Activated T-cell treated with anti-CD3 and anti-CD28 coated beads for 48 hours (primary cell): ENCODE measurements around the gene C1orf174.
A peak's percentile ranks its signal among the peaks of the same experiment; 100 is the strongest.

ENCODE experiments used
- DNase-seq: peaks from one replicate; pipeline ENCODE4 v3.0.0-alpha.2; 2020; ENCODE audit warnings: low read depth

Gene C1orf174

GRCh38 chr1:3900150-3900968 lies at the start of gene C1orf174:
C1orf174 (minus strand) TSS chr1:3900272; CDS start chr1:3900186, 86 bp downstream.
- DNase-seq = peak; percentile 86

DNA sequence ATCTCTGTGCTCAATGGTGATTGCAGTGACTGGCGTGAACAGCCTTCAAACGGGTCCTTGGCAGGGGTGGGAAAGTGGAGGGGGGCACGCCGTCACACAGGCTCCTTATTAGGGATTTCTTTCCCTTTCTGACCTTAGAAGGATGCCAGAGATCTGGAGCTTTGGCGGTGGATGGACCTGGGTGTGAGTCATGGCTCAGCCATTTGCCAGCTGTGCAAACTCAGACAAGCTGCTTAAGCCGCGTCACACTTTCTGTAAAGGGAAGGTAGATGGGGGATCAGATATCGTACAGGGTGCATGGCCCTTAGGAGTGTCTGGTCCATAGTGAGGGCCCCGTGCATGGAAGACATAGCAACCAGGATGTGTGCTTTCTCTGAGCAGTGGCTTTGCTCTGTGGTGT lies 48.3 kb upstream of the C1orf174 start:
- DNase-seq = no peak

GRCh38 chr1:3945916-3946840 lies 46.1 kb upstream of the C1orf174 start:
- DNase-seq = no peak

DNA sequence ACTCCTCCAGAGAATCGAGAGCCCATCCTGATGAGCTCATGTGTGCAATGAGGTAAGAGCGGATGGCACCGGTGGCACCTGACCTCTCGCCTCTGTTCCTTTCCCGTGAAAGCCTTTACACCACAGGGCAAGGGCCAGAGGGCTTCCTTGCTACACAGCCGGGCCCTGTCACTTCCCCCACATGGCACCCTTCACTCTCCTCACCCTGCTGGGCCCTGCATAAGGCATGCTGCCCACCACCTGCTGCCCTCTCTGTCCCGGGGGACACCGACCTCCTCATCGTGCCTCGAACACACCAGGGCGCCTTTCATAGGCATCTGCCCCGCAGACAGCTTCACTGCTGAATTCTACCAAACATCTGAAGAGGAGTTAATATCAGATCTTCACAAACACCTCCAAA lies 45.1 kb upstream of the C1orf174 start:
- no peak for DNase-seq

- DNase-seq = no peak
Observed at GRCh38 chr1:3944578-3945125, 44.6 kb upstream of the C1orf174 start.

GRCh38 chr1:3943806-3944577 lies 43.9 kb upstream of the C1orf174 start:
- DNase-seq = no peak

DNA sequence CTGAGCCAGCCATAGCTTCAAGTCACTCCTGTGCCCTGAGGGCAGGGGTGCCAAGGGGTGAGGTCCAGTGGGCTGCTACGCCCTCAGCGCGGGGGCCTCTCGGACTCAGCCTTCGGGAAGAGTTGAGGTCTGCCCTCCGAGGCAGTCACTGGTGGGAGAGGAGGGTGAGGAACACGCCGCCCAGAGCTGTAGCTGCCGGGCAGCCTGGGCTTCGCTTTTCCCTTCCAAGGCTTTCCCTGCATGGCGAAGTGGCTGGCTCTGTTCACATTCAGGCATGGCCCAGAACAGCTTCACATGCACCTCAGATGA lies 43.0 kb upstream of the C1orf174 start:
- no peak for DNase-seq

DNA sequence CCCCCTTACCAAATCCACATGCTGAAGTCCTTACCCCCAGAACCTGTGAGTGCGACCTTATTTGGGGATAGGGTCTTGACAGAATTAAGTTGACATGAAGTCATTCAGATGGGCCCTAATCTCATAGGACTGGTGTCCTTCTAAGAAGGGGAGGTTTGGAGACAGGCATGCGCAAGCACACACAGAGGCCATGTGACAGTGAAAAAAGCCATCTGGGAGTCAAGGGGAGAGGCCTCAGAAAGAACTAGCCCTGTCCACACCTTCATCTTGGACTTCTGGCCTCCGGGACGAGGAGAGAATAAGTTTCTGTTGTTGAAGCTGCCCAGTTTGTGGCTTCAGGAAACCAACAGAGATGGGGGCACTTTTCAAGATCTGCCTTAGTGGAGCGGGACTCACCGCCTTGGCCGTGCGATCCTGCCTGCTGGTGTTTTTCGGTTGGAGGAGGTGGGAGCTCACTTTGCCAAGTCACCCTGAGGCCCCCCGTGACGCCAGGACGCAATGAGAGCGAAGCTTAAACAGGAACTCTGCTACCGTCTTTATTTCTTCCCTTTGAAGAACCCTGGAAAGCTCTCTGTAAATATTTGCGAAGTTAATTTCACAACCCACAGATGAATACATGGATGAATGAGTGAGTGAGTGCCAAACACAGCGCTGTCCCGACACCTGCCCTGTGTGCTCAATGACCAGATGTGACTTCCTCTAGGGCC lies 42.5 kb upstream of the C1orf174 start:
- DNase-seq = no peak

- no peak for DNase-seq
Observed at GRCh38 chr1:3940754-3941345, 40.8 kb upstream of the C1orf174 start.

DNA sequence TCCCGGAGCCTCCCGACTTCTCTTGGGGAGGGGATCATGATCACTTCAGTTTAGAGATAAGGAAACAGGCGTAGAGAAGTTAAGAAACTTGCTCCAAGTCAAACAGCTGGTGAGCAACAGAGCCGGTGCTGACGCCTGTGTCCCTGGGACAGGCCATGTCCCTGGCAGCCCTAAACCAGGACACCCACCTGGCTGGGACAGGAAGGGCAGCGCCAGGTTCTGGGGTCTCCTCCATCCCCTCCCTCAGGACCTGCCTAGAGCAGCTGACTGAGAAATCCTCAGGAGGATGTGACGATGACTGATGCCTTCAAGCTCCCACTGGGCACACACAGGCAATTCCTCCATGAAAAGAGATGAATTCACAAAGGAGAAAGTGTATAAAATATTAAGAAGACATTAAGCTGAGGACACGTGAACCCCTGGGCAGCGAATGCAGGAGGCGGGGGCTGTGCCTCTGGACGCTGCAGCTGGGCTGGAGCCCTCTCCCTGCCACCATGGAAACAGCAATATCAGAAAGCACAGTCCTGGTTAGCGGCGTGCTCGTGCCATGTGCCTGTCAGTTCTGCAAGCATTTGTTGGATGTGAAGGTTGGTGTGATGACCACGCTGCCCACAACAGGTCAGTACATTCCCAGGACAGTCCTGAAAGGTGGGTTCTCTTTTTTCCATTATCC lies 40.1 kb upstream of the C1orf174 start:
- DNase-seq = no peak

- no peak for DNase-seq
Observed at GRCh38 chr1:3939242-3940080, 39.4 kb upstream of the C1orf174 start.

DNA sequence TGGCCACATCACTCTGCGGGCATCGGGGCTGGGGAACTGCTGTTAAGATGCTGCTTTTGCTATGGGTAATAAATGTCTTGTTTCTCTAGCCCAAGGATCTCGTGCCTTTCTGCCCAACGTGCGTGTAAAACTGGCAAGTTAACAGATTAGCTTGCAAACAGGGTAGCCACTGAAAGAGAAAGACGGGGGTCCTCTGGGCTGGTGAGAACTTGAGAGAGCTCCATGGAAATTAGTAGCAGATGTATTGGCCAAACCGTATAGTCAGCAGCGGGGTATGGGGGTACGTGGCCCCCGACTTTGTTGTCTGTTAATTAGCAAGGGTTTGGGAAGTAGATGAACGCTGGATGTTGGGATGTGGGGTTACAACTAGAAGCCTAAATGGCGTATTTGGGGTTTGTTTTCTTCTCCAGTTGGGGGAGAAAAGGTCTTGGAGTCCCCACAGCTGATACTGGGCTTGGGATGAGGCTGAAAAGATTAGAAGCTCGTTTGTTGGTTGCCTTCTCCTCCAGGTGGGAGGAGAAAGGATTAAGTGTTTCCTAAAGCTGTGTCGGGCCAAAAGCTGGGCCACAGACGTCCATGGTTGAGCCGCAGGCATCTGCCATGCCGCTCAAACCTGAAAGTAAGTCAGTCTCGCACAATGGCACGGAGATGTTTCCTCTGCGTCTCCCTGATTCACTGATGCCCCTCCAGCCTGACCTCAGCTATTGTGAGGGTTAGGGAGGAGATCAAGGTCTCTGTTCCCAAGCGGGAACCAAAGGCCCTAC lies 32.3 kb upstream of the C1orf174 start:
- no peak for DNase-seq

DNA sequence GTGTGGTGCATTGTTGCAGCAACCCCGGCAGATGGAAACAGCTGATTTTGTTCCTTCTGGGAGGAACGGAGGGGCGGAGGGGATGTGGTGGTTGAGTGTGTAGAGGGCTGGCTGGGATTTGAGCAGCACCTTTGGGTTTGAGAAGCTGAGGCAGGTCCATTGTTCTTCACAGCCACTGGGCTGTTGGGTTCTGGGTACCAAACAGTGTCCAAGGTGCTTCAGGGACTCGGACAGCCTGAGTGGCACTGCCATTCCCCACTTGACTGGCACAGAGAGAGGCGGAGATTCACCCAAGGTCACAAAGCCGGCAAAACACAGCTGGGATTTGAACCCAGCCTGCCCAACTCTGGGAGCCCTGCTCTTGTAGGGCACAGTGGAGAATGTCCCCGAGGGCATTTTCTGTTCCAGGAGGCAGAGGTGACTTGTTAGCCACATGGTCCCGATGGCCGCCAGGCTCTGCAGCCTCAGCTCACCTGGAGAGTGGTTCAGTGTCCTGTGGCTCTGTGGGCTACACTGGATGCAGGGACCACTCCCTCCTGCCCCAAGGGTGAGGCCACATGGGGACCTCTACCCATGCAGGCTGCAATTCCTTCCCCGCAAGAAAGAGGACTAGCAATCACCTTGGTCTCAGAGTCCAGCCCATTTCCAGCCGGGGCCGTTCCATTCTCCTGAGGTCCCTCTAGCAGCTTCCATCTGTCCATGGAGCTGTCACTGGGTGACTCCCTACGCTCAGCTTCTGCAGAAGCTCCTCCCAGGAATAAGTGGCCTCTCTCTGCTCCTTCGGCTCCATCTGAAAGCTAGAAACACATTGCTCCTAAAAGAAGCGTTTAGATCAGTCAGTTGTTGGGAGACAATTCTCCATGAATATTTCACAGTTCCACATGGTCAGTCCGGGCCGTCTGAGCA lies 31.2 kb upstream of the C1orf174 start:
- DNase-seq = no peak

- DNase-seq = no peak
Observed at GRCh38 chr1:3930301-3931006, 30.4 kb upstream of the C1orf174 start.

DNA sequence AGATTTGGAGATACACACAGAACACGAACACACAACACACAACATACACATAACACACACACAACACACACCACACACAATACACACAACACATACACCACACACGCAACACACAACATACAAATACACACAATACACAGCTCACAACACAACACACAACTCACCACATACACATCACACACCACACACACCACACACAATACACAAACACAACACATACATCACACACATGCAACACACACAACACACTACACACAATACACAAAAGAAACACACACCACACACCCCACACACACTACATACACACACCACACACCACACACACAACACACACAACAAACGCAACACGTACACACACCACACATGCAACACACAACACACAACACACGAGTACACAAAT lies 29.1 kb upstream of the C1orf174 start:
- no peak for DNase-seq

DNA sequence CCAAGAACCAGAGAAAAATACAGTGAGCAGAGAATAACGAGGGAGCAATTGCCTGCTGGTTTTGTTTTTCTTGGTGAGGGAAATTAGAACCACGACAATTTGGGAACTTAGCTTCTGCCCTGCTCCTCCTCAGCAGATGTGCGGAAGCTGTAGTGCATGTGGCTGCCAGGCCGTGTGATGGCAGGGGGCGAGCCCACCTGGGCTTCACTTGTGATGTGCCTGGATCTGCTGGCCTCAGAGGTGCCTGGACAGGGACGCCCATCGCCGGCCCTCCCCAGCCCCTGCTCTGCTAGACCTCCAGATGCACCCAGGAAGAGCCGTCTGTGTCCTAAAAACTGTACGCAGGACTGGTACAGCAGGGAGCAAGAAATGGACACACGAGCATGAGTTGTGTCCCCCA lies 28.5 kb upstream of the C1orf174 start:
- DNase-seq = no peak

- DNase-seq = no peak
Observed at GRCh38 chr1:3926956-3927355, 26.9 kb upstream of the C1orf174 start.
